ENCODE data around the gene PLA2G4D.

Gene PLA2G4D

GRCh38 chr15:42036112-42036905, 58.1 kb downstream of the PLA2G4D start:
- Histone ChIP-seq H3K4me2 (ENCODE audit: low read length, poor library complexity, severe bottlenecking) (no peak overlapping the region), H3K4me1 (ENCODE audit: control insufficient read depth, insufficient read depth, low read depth, low read length) (peaks cover 2% of the 10 kb centered on the region), H4K91ac (ENCODE audit: low read length) (peak overlapping the region; percentile 23), H2BK12ac (ENCODE audit: low read length in 2 of 2) (no peak overlapping the region), H3K18ac (ENCODE audit: low read depth in 1 of 2, low read length in 2 of 2) (no peak overlapping the region), H3K79me1 (replicated peaks; ENCODE audit: low read length, poor library complexity, severe bottlenecking) (no peaks in the 10 kb centered on the region), H3K36me3 (ENCODE audit: control insufficient read depth in 1 of 2, insufficient read depth in 2 of 2, low read depth in 1 of 2, low read length in 2 of 2) (no peaks in the 10 kb centered on the region), H3K9me3 (ENCODE audit: control insufficient read depth, low read length) (peaks cover 11% of the 10 kb centered on the region), H2BK15ac (ENCODE audit: low read depth, poor library complexity, severe bottlenecking) (no peak overlapping the region), H4K8ac (ENCODE audit: low read length) (no peak overlapping the region), H3K27me3 (ENCODE audit: control insufficient read depth in 1 of 2, insufficient read depth in 1 of 2, low read length in 2 of 2) (peaks cover 0 to 13% of the 10 kb centered on the region in 2 experiments), H2BK120ac (ENCODE audit: low read depth, low read length) (no peak overlapping the region), H2BK5ac (ENCODE audit: low read depth, low read length, poor library complexity, severe bottlenecking) (no peak overlapping the region), H3K4ac (ENCODE audit: low read depth in 1 of 2, low read length in 2 of 2) (no peak overlapping the region), H3K27ac (ENCODE audit: low read length, poor library complexity, severe bottlenecking) (no peak overlapping the region), H3K9ac (ENCODE audit: low read length) (no peak overlapping the region), H3K14ac (ENCODE audit: low read length in 2 of 2) (no peak overlapping the region), H3K4me3 (ENCODE audit: insufficient read depth in 1 of 2, low read depth in 1 of 2, low read length in 2 of 2) (no peak overlapping the region), H2AFZ (ENCODE audit: low read depth, low read length) (no peak overlapping the region), H2AK5ac (ENCODE audit: low read length, severe bottlenecking) (no peak overlapping the region), H3K23ac (ENCODE audit: low read length in 2 of 2) (no peak overlapping the region)
- no peak for DNase-seq
- 92% methylated on average over 45 of the region's 45 CpGs for WGBS

GRCh38 chr15:42035435-42035761, 59.0 kb downstream of the PLA2G4D start:
- H3K27me3 ChIP-seq (ENCODE audit: control insufficient read depth in 1 of 2, insufficient read depth in 1 of 2, low read length in 2 of 2): peaks cover 2 to 18% of the 10 kb centered on the region in 2 experiments
- no peak overlapping the region for H2AK5ac ChIP-seq (ENCODE audit: low read length, severe bottlenecking)
- H2BK12ac ChIP-seq (ENCODE audit: low read length in 2 of 2): no peak overlapping the region
- H2BK5ac ChIP-seq (ENCODE audit: low read depth, low read length, poor library complexity, severe bottlenecking): no peak overlapping the region
- H4K91ac ChIP-seq (ENCODE audit: low read length): no peak overlapping the region
- H3K9ac ChIP-seq (ENCODE audit: low read length): no peak overlapping the region
- WGBS: 47% methylated on average over 2 of the region's 3 CpGs
- H2BK120ac ChIP-seq (ENCODE audit: low read depth, low read length): no peak overlapping the region
- peaks cover 11% of the 10 kb centered on the region for H3K9me3 ChIP-seq (ENCODE audit: control insufficient read depth, low read length)
- H3K4me1 ChIP-seq (ENCODE audit: control insufficient read depth, insufficient read depth, low read depth, low read length): peaks cover 2% of the 10 kb centered on the region
- H3K4me3 ChIP-seq (ENCODE audit: insufficient read depth in 1 of 2, low read depth in 1 of 2, low read length in 2 of 2): no peak overlapping the region
- H3K27ac ChIP-seq (ENCODE audit: low read length, poor library complexity, severe bottlenecking): no peak overlapping the region
- H3K18ac ChIP-seq (ENCODE audit: low read depth in 1 of 2, low read length in 2 of 2): no peak overlapping the region
- H3K14ac ChIP-seq (ENCODE audit: low read length in 2 of 2): no peak overlapping the region
- DNase-seq: no peak
- H3K79me1 ChIP-seq (replicated peaks; ENCODE audit: low read length, poor library complexity, severe bottlenecking): no peaks in the 10 kb centered on the region
- H2AFZ ChIP-seq (ENCODE audit: low read depth, low read length): no peak overlapping the region
- H2BK15ac ChIP-seq (ENCODE audit: low read depth, poor library complexity, severe bottlenecking): no peak overlapping the region
- H4K8ac ChIP-seq (ENCODE audit: low read length): peak overlapping the region; percentile 86
- H3K36me3 ChIP-seq (ENCODE audit: control insufficient read depth in 1 of 2, insufficient read depth in 2 of 2, low read depth in 1 of 2, low read length in 2 of 2): no peaks in the 10 kb centered on the region
- H3K4ac ChIP-seq (ENCODE audit: low read depth in 1 of 2, low read length in 2 of 2): no peak overlapping the region
- no peak overlapping the region for H3K4me2 ChIP-seq (ENCODE audit: low read length, poor library complexity, severe bottlenecking)
- no peak overlapping the region for H3K23ac ChIP-seq (ENCODE audit: low read length in 2 of 2)

DNA sequence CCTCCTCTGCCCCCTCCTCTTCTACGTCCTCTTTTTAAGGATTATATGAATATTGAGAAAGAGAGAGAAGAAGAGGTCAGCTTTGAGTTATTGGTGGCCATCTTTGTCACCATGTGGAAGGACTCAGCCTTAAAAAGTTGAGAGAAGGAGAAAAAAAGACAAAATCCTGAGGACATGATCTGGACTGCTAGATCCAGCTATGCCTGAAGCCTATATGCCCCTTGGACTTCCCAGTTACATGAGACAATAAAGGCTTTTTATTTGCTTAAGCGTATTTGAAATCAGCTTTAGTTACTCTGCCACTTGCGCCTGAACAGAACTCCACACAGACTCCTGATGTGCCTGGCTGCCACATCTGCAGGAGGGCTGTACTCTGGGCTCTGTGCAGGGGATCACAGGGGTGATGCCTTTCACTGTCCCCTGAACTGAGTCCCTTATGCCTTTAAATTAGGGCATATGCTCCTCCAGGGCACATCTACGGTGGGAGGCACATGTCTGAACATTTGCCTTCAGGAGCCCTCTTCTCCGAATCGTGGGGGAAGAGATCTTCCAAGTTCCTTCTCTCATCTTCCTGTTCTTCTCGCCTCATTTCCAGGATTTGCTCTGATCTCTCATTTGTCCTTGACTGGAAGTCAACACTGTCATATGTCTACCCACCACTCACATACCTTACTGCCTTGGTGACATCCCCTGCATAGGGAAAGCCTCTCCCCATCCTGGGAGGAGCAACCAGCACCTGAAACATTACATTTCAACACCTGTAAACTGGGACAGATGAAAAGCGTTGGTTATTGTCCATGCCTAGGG, 59.5 kb downstream of the PLA2G4D start:
- H3K4me1 ChIP-seq (ENCODE audit: control insufficient read depth, insufficient read depth, low read depth, low read length): peaks cover 2% of the 10 kb centered on the region
- no peak overlapping the region for H3K4me2 ChIP-seq (ENCODE audit: low read length, poor library complexity, severe bottlenecking)
- DNase-seq: no peak
- H4K8ac ChIP-seq (ENCODE audit: low read length): peak overlapping the region; percentile 86
- H3K27me3 ChIP-seq (ENCODE audit: control insufficient read depth in 1 of 2, insufficient read depth in 1 of 2, low read length in 2 of 2): peaks cover 8 to 23% of the 10 kb centered on the region in 2 experiments
- H2BK5ac ChIP-seq (ENCODE audit: low read depth, low read length, poor library complexity, severe bottlenecking): no peak overlapping the region
- no peak overlapping the region for H3K14ac ChIP-seq (ENCODE audit: low read length in 2 of 2)
- H2BK15ac ChIP-seq (ENCODE audit: low read depth, poor library complexity, severe bottlenecking): no peak overlapping the region
- no peak overlapping the region for H2AFZ ChIP-seq (ENCODE audit: low read depth, low read length)
- H3K9me3 ChIP-seq (ENCODE audit: control insufficient read depth, low read length): peaks cover 11% of the 10 kb centered on the region
- H3K79me1 ChIP-seq (replicated peaks; ENCODE audit: low read length, poor library complexity, severe bottlenecking): no peaks in the 10 kb centered on the region
- H3K4ac ChIP-seq (ENCODE audit: low read depth in 1 of 2, low read length in 2 of 2): no peak overlapping the region
- no peak overlapping the region for H3K27ac ChIP-seq (ENCODE audit: low read length, poor library complexity, severe bottlenecking)
- H2AK5ac ChIP-seq (ENCODE audit: low read length, severe bottlenecking): no peak overlapping the region
- no peak overlapping the region for H2BK120ac ChIP-seq (ENCODE audit: low read depth, low read length)
- H3K18ac ChIP-seq (ENCODE audit: low read depth in 1 of 2, low read length in 2 of 2): no peak overlapping the region
- WGBS: 74% methylated on average over 8 of the region's 8 CpGs
- H3K36me3 ChIP-seq (ENCODE audit: control insufficient read depth in 1 of 2, insufficient read depth in 2 of 2, low read depth in 1 of 2, low read length in 2 of 2): no peaks in the 10 kb centered on the region
- no peak overlapping the region for H3K23ac ChIP-seq (ENCODE audit: low read length in 2 of 2)
- H3K4me3 ChIP-seq (ENCODE audit: insufficient read depth in 1 of 2, low read depth in 1 of 2, low read length in 2 of 2): no peak overlapping the region
- H2BK12ac ChIP-seq (ENCODE audit: low read length in 2 of 2): no peak overlapping the region
- H3K9ac ChIP-seq (ENCODE audit: low read length): no peak overlapping the region
- no peak overlapping the region for H4K91ac ChIP-seq (ENCODE audit: low read length)

GRCh38 chr15:42033214-42033873, 61.0 kb downstream of the PLA2G4D start:
- Histone ChIP-seq H3K9ac (ENCODE audit: low read length) (no peak overlapping the region), H2AK5ac (ENCODE audit: low read length, severe bottlenecking) (no peak overlapping the region), H3K27ac (ENCODE audit: low read length, poor library complexity, severe bottlenecking) (no peak overlapping the region), H4K91ac (ENCODE audit: low read length) (no peak overlapping the region), H2BK12ac (ENCODE audit: low read length in 2 of 2) (no peak overlapping the region), H4K8ac (ENCODE audit: low read length) (no peak overlapping the region), H3K4me1 (ENCODE audit: control insufficient read depth, insufficient read depth, low read depth, low read length) (peaks cover 2% of the 10 kb centered on the region), H3K4ac (ENCODE audit: low read depth in 1 of 2, low read length in 2 of 2) (no peak overlapping the region), H3K14ac (ENCODE audit: low read length in 2 of 2) (no peak overlapping the region), H3K36me3 (ENCODE audit: control insufficient read depth in 1 of 2, insufficient read depth in 2 of 2, low read depth in 1 of 2, low read length in 2 of 2) (no peaks in the 10 kb centered on the region), H3K9me3 (ENCODE audit: control insufficient read depth, low read length) (peaks cover 11% of the 10 kb centered on the region), H3K79me1 (replicated peaks; ENCODE audit: low read length, poor library complexity, severe bottlenecking) (no peaks in the 10 kb centered on the region), H3K23ac (ENCODE audit: low read length in 2 of 2) (no peak overlapping the region), H2BK120ac (ENCODE audit: low read depth, low read length) (no peak overlapping the region), H3K27me3 (ENCODE audit: control insufficient read depth in 1 of 2, insufficient read depth in 1 of 2, low read length in 2 of 2) (peaks cover 11 to 34% of the 10 kb centered on the region in 2 experiments), H2BK15ac (ENCODE audit: low read depth, poor library complexity, severe bottlenecking) (no peak overlapping the region), H3K4me2 (ENCODE audit: low read length, poor library complexity, severe bottlenecking) (no peak overlapping the region), H3K4me3 (ENCODE audit: insufficient read depth in 1 of 2, low read depth in 1 of 2, low read length in 2 of 2) (no peak overlapping the region), H2AFZ (ENCODE audit: low read depth, low read length) (no peak overlapping the region), H2BK5ac (ENCODE audit: low read depth, low read length, poor library complexity, severe bottlenecking) (no peak overlapping the region), H3K18ac (ENCODE audit: low read depth in 1 of 2, low read length in 2 of 2) (no peak overlapping the region)
- DNase-seq: no peak
- WGBS: 97% methylated on average over 3 of the region's 3 CpGs
